LNCAP (cell line): ENCODE measurements around the gene CTNNA2.

Source experiments
- CTCF ChIP-seq: fragments of 450-650 bp; IDR thresholded peaks from 2 replicates; pipeline ENCODE4 v1.5.1; 2017; ENCODE audit warnings: mild to moderate bottlenecking

Gene CTNNA2

GRCh38 chr2:79935046-79935732 is 422.3 kb downstream of the CTNNA2 start:
- no peak for TF ChIP-seq CTCF

DNA sequence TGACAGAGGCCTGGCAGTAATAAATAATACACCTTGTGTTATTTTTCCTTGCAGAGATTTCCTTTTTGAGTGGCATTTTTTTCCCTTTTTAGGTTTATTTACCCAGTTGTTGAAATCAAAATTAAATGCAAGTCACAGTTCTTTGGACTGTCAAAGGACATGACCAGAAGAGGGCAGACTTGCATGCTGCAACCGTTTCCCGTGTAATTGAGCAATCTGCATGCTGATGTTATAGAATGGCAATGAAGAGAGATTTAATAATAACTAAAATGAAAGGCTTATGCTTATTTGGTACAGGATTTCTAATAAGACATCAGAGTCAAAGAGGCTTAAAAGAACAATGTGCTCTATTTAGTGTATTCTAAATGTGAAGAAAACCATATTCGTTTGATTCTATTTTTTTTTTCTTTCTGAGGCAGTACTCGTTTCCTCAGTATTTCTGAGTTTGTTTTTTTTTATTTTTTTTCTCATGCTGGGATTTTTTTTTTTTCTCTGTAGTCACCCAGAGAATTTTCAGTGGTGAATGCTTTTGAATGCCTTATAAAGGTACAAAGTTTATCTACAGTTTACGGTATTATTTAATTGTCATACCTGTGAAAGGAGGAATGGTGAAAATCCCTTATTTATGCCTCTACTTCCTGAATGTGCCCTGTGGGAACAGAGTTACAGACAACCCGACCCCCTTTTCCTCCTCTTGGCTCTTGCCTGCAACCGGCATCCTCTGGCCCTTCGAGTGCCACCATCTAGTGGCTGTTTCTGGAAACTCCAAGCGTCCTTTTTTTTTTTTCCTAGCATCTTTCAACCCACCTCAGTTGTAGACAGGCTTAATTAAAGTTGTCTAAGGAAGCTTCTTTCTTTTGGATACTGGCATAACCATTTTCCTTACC is 423.2 kb downstream of the CTNNA2 start:
- TF ChIP-seq CTCF, result peak; percentile 67

- TF ChIP-seq CTCF, result no peak; the same call in 1 of the 2 replicates
These were observed 423.9 kb downstream of the CTNNA2 start for GRCh38 chr2:79936715-79937114.

DNA sequence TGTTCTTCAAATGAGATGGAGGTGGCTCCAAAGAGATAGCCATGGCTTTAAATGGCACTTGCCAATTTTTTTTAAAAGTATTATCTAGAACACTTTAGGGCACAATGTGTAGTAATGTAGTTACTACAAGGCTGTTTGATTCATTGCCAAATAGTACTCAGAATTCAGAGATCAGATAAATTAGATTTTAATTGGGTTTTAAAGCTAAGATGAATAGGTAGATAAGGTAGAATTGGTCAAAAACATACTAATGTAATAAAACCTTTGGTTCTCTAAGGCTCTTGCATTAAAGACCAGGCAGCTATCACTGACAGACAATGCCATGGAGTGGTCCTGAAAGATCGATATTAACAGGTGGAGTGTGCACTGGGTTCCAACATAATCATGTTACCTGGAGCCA is 425.8 kb downstream of the CTNNA2 start:
- TF ChIP-seq CTCF, result no peak

DNA sequence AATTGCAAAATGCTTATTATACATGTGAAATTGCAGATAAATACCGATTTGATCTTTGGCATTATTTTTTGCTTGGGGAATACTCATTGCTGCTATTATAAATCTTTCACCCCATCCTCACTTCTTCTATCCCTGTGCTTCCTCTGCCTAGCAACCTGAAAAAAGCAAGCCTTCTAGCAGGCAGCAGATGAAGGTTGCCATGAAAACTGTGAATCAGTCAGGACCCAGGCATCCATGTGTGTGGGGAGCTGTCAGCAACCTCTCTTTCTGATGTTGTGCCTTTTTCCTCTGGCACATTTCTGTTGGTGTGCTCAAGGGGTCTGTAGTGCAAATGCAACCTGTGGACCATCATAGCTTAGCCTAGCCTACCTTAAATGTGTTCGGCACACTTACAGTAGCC is 427.5 kb downstream of the CTNNA2 start:
- no peak for TF ChIP-seq CTCF

DNA sequence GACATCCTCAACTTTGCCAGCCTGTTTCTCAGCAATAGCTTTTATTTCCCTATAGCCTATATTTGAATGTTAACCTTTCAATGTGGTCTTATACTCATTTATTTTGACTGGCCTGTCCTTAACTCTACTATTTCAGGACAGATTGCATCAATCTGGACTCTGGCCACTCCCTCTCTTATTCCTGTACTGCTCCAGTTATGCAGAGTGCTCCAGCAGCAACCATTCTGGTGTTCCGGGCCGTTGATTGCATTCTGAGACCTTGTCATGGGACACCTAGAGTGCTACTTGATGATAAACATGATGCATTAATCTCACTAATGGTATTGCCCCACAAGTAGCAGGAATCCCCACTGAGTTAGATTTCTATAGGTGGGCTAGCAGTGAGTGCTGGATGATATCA is 428.3 kb downstream of the CTNNA2 start:
- TF ChIP-seq CTCF, result no peak

DNA sequence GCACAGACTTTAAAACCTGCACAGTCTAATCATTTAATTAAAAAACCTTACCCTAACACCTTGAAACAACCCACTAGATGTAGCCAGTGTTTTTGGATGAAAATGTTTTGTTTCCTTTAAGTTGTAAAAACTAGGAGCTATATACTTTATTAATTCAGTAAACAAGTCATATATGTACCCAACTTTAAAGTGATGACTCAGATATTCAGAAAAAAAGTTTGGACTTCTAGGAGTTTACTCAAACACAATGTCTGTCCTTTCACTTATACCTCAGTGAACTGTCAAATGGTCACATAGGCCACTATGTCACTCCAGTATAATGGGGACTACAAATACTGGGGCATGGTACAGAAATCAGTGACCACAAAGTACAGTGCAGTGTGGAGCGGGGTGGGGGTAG is 431.4 kb downstream of the CTNNA2 start:
- no peak for TF ChIP-seq CTCF
